Stimulated activated memory B cell treated with anti-CD40 and anti-IgM and Interleukin-4, amounts not matched to agents 10 μg/mL and 1 μg/mL and 100 μg/mL, for 72 hours (primary cell): ENCODE measurements around the gene HP.

Experiments used
- ATAC-seq: fragments of 150-1000 bp; cut with Tn5 transposase; 2 replicates; pipeline ENCODE4 v1.10.0; 2021
- H3K27ac Mint-ChIP-seq: one replicate; pipeline ENCODE4 v1.8.0; 2022; ENCODE audit warnings: mild to moderate bottlenecking, mixed read lengths
- H3K27me3 Mint-ChIP-seq: one replicate; pipeline ENCODE4 v1.8.0; 2022; ENCODE audit warnings: mixed read lengths
- H3K36me3 Mint-ChIP-seq: one replicate; pipeline ENCODE4 v1.8.0; 2022; ENCODE audit warnings: mixed read lengths
- H3K4me1 Mint-ChIP-seq: one replicate; pipeline ENCODE4 v1.8.0; 2022; ENCODE audit warnings: mixed read lengths
- H3K4me3 Mint-ChIP-seq: one replicate; pipeline ENCODE4 v1.8.0; 2022; ENCODE audit warnings: mild to moderate bottlenecking, moderate library complexity, mixed read lengths
- H3K9me3 Mint-ChIP-seq: one replicate; pipeline ENCODE4 v1.8.0; 2022; ENCODE audit warnings: mixed read lengths

HP gene

DNA sequence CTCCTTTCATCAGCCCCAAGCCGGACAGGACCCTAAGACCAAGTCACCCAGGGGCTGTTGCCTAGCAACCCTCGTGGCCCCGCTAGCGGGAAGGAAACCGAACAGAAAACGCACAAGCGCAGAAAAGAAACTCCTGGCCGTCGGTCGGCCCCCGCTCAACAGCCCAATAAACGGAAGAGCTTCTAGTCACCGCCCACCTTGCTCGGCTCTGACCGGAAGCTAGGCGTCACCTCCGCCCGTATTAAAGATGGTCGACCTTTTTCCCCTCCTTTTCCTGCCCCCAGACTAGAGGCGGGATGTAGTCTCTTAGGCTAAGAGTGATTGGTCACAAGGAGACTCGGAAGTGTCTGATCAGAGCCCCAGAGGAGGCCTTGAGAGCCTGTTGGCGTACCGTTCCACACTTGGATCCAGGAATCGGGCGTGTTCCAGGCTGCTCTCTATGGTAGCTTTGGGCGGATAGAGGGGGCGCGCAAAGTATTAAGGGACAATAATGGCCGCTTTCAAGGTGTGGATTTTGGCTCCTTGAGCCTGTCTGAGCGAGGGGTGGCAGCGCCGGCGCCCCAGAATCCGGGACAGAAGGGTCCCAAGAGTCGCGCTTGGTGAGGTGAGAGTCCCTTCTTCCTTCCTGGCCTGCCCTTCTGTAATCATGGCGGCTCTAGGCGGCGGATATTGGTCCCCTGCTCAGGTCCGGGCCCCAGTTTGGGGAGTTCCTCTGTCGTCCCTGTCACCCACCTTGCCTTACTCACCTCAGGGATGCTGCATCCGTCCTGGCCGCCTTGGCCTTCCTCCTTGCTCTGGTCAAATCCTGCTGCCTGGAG is 39.4 kb downstream of the HP start, which contains the start of the genes DHX38 and TXNL4B:
Gene DHX38 (plus strand): TSS at position 400 of the 818 bp plus-strand sequence. CDS start 2,311 bp downstream, outside the sequence.
Gene TXNL4B (minus strand): TSS at position 173 of the 818 bp plus-strand sequence. CDS start 2,871 bp downstream, outside the sequence.
- peak; percentile 100 for ATAC-seq
- Mint-ChIP-seq H3K4me3 (peak within 1 kb of the TSS; percentile 96), H3K36me3 (peaks cover 49% of the 10 kb centered on the region), H3K27ac (peak within 1 kb of the TSS; percentile 94), H3K27me3 (no peaks in the 10 kb centered on the region), H3K4me1 (peaks cover 62% of the 10 kb centered on the region), H3K9me3 (no peaks in the 10 kb centered on the region)

GRCh38 chr16:72094266-72094610 is 39.9 kb downstream of the HP start:
- ATAC-seq, result no peak

DNA sequence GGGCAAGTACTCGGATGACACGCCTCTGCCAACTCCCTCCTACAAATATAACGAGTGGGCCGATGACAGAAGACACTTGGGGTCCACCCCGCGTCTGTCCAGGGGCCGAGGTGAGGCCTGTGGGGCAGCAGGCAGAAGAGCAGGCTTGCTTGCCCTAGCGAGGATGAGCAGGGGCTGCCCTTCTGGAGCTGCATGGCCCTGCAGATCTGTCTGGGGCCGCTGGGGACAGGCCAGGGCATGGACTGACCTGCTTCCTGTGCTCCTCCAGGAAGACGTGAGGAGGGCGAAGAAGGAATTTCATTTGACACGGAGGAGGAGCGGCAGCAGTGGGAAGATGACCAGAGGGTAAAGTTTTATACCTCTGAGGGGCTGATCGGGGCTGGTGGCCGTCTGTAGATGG is 44.6 kb downstream of the HP start:
- Mint-ChIP-seq H3K27ac (no peak overlapping the region), H3K4me3 (no peak overlapping the region), H3K9me3 (no peaks in the 10 kb centered on the region), H3K36me3 (peaks cover 79% of the 10 kb centered on the region), H3K27me3 (no peaks in the 10 kb centered on the region), H3K4me1 (peaks cover 52% of the 10 kb centered on the region)
- ATAC-seq, result no peak

More at GRCh38 chr16:72094266-72094610, 39.9 kb downstream of the HP start:
- H3K4me3 Mint-ChIP-seq, result peak overlapping the region; percentile 96
- H3K36me3 Mint-ChIP-seq, result peaks cover 49% of the 10 kb centered on the region
- peaks cover 68% of the 10 kb centered on the region for H3K4me1 Mint-ChIP-seq
- H3K27me3 Mint-ChIP-seq, result no peaks in the 10 kb centered on the region
- no peaks in the 10 kb centered on the region for H3K9me3 Mint-ChIP-seq
- peak overlapping the region; percentile 94 for H3K27ac Mint-ChIP-seq

DNA sequence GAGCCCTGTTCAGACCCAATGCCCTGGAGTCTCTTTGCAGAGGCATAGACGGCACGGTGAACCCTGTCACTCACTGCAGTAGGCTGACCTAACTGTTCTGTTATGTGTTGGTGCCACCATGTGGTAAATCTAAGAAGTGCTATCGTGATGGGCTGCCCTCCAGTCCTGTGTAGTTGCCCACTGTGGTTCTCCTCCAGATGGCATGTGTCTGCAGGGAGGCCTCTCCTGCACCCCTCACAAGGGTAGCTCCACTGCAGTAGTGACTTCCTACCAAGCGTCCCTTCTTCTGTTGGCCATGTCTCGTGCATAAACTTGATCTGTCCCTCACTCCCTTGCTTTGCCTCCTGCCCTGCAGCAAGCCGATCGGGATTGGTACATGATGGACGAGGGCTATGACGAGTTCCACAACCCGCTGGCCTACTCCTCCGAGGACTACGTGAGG is 45.1 kb downstream of the HP start:
- Mint-ChIP-seq H3K4me3 (no peak overlapping the region), H3K9me3 (no peaks in the 10 kb centered on the region)

GRCh38 chr16:72101195-72101594 is 46.9 kb downstream of the HP start:
- no peak for ATAC-seq
- Mint-ChIP-seq H3K27ac (peak overlapping the region; percentile 55), H3K4me3 (no peak overlapping the region), H3K36me3 (peaks cover 95% of the 10 kb centered on the region), H3K4me1 (peaks cover 29% of the 10 kb centered on the region), H3K27me3 (no peaks in the 10 kb centered on the region), H3K9me3 (no peaks in the 10 kb centered on the region)

More for the DNA sequence above, 45.1 kb downstream of the HP start:
- Mint-ChIP-seq H3K27me3 (no peaks in the 10 kb centered on the region), H3K4me1 (peaks cover 47% of the 10 kb centered on the region), H3K36me3 (peaks cover 84% of the 10 kb centered on the region), H3K27ac (no peak overlapping the region)
- peak; percentile 76 for ATAC-seq

DNA sequence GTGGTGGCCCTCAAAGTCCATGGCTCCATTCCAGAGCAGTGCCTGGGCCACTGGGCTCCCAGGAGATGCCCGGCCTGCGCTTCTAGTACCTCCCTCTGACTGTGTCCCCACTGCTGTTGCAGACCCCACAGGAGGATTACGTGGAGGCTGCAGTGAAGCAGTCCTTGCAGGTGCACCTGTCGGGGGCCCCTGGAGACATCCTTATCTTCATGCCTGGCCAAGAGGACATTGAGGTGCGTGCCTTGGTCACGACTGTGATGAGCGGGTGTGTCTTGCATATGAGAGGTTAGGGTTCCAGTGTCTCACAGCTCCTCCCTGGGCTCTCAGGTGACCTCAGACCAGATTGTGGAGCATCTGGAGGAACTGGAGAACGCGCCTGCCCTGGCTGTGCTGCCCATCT is 50.6 kb downstream of the HP start:
- Mint-ChIP-seq H3K4me3 (no peak overlapping the region), H3K27me3 (no peaks in the 10 kb centered on the region), H3K4me1 (peaks cover 9% of the 10 kb centered on the region), H3K36me3 (peaks cover 98% of the 10 kb centered on the region), H3K9me3 (no peaks in the 10 kb centered on the region), H3K27ac (no peak overlapping the region)
- ATAC-seq, result no peak

DNA sequence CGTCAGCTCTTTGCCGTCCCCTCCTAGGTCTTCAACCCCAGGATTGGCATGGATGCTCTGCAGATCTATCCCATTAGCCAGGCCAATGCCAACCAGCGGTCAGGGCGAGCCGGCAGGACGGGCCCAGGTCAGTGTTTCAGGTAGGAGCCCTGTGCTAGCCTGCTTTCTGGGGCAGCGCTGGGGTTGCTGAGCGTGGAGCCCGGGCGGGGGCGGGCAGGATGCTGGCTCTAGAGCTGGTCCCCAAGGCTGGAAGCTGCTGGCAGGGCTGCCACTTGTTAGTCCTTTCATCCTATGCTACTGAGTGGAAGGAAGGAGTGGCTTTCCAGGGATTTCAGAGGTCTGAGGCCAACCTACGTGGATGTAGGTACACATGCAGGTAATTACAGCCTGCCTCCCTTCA is 51.7 kb downstream of the HP start:
- H3K4me3 Mint-ChIP-seq, result no peak overlapping the region
- no peaks in the 10 kb centered on the region for H3K27me3 Mint-ChIP-seq
- ATAC-seq, result no peak
- H3K9me3 Mint-ChIP-seq, result no peaks in the 10 kb centered on the region
- H3K36me3 Mint-ChIP-seq, result peaks cover 98% of the 10 kb centered on the region
- peaks cover 9% of the 10 kb centered on the region for H3K4me1 Mint-ChIP-seq
- no peak overlapping the region for H3K27ac Mint-ChIP-seq

DNA sequence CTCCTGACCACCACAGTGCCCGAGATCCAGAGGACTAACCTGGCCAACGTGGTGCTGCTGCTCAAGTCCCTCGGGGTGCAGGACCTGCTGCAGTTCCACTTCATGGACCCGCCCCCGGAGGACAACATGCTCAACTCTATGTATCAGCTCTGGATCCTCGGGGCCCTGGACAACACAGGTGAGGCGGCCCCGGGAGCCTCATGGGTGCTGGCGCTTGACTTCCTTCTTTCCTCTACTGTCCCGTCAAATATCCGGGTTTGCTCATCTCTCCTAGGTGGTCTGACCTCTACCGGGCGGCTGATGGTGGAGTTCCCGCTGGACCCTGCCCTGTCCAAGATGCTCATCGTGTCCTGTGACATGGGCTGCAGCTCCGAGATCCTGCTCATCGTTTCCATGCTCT is 53.1 kb downstream of the HP start:
- Mint-ChIP-seq H3K4me1 (no peaks in the 10 kb centered on the region), H3K36me3 (peaks cover 99% of the 10 kb centered on the region), H3K27ac (no peak overlapping the region), H3K27me3 (no peaks in the 10 kb centered on the region), H3K4me3 (no peak overlapping the region), H3K9me3 (no peaks in the 10 kb centered on the region)
- no peak for ATAC-seq

GRCh38 chr16:72108353-72109102 is 54.2 kb downstream of the HP start:
- H3K36me3 Mint-ChIP-seq, result peaks cover 99% of the 10 kb centered on the region
- no peaks in the 10 kb centered on the region for H3K4me1 Mint-ChIP-seq

DNA sequence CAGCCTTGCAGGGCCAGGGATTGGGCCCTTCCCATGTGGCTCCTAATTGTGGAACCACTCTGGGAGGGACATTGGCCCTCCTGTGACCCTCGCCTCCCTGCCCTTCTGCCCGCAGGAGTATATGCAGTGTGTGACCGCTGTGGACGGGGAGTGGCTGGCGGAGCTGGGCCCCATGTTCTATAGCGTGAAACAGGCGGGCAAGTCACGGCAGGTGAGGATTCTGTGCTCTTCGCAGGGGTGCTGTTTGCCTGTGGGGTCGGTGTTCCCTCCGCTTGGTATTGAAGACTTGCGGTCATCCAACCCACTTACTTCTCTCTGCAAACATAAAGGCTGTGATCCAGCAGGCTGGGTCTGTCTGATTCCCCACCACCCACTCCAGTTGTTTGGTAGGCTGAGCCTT is 55.0 kb downstream of the HP start:
- no peaks in the 10 kb centered on the region for H3K9me3 Mint-ChIP-seq
- no peaks in the 10 kb centered on the region for H3K4me1 Mint-ChIP-seq
- ATAC-seq, result no peak
- H3K4me3 Mint-ChIP-seq, result no peak overlapping the region
- no peak overlapping the region for H3K27ac Mint-ChIP-seq
- peaks cover 99% of the 10 kb centered on the region for H3K36me3 Mint-ChIP-seq
- H3K27me3 Mint-ChIP-seq, result no peaks in the 10 kb centered on the region

More at GRCh38 chr16:72108353-72109102, 54.2 kb downstream of the HP start:
- H3K27ac Mint-ChIP-seq, result no peak overlapping the region
- H3K4me3 Mint-ChIP-seq, result no peak overlapping the region
- no peak for ATAC-seq
- H3K9me3 Mint-ChIP-seq, result no peaks in the 10 kb centered on the region
- no peaks in the 10 kb centered on the region for H3K27me3 Mint-ChIP-seq

- peaks cover 98% of the 10 kb centered on the region for H3K36me3 Mint-ChIP-seq
Measured at GRCh38 chr16:72109966-72110530, 55.7 kb downstream of the HP start.

More at GRCh38 chr16:72109966-72110530, 55.7 kb downstream of the HP start:
- Mint-ChIP-seq H3K27ac (no peak overlapping the region), H3K4me1 (no peaks in the 10 kb centered on the region), H3K4me3 (no peak overlapping the region), H3K9me3 (no peaks in the 10 kb centered on the region), H3K27me3 (no peaks in the 10 kb centered on the region)
- no peak for ATAC-seq
